H1 (cell line): ENCODE measurements around the gene KCNE4. TPM values are rescaled to one million over a fixed set of nuclear protein-coding genes. Genes with fewer than 3 reads are reported as not detected.

Experiments
- CTCF ChIA-PET: fragments of 300-600 bp; sonication (Branson Sonifier 250); formaldehyde crosslinking; loops from one replicate; lab custom pipeline; 2021; ENCODE audit not compliant: partially characterized antibody; lab: Charles Lee
- POLR2A ChIA-PET: fragments of 300-600 bp; sonication (Branson Sonifier 250); formaldehyde crosslinking; loops from one replicate; lab custom pipeline; 2021; ENCODE audit warnings: inconsistent platforms; ENCODE audit not compliant: partially characterized antibody; lab: Charles Lee
- DNase-seq, 2 experiments: peaks; one replicate each; pipeline versions ENCODE4 v3.0.0 to v3.0.0-alpha.2; 2010 to 2022; ENCODE audit warnings: low spot score in 2 of 2, low read depth in 1 of 2, mixed read lengths in 1 of 2
- FAIRE-seq: peaks from 2 replicates; lab custom pipeline; 2011; peaks lifted over from hg19 to GRCh38; lab: Jason Lieb, UNC
- H2AFZ ChIP-seq: 2 replicates; pipeline ENCODE4 v1.8.1; 2012; ENCODE audit warnings: low read length, inconsistent platforms
- H2AK5ac ChIP-seq: 2 replicates; pipeline ENCODE4 v1.6.1; 2013; ENCODE audit warnings: low read depth, low read length
- H2BK120ac ChIP-seq: replicated peaks from 2 replicates; pipeline ENCODE3; 2013; ENCODE audit warnings: low read depth, low read length, inconsistent platforms
- H2BK12ac ChIP-seq: 2 replicates; pipeline ENCODE4 v1.6.1; 2013; ENCODE audit warnings: low read depth, low read length
- H2BK15ac ChIP-seq: 2 replicates; pipeline ENCODE4 v1.6.1; 2013; ENCODE audit warnings: low read length
- H2BK20ac ChIP-seq: 2 replicates; pipeline ENCODE4 v1.6.1; 2013; ENCODE audit warnings: low read length
- H2BK5ac ChIP-seq: 2 replicates; pipeline ENCODE4 v1.6.1; 2013; ENCODE audit warnings: low read depth, low read length
- H3K14ac ChIP-seq: 2 replicates; pipeline ENCODE4 v1.6.1; 2013; ENCODE audit warnings: inconsistent platforms; ENCODE audit not compliant: insufficient read length
- H3K18ac ChIP-seq: 2 replicates; pipeline ENCODE4 v1.6.1; 2013; ENCODE audit warnings: low read length; ENCODE audit errors: extremely low read depth
- H3K23ac ChIP-seq: 2 replicates; pipeline ENCODE4 v1.6.1; 2013; ENCODE audit warnings: inconsistent platforms; ENCODE audit not compliant: insufficient read length
- H3K23me2 ChIP-seq: 2 replicates; pipeline ENCODE4 v1.6.1; 2013; ENCODE audit warnings: low read depth, low read length
- H3K27ac ChIP-seq: 2 replicates; pipeline ENCODE4 v1.6.1; 2011; ENCODE audit warnings: low read depth, low read length, inconsistent platforms
- H3K27me3 ChIP-seq, 4 experiments: replicated peaks in 1 of 4; 1 replicate in 1 of 4; 2 replicates in 3 of 4; pipeline versions ENCODE4 v1.6.1 to v1.8.1; 2011 to 2013; ENCODE audit warnings: low read length in 3 of 4, mild to moderate bottlenecking in 3 of 4, inconsistent platforms in 2 of 4, mixed read lengths in 2 of 4, moderate library complexity in 1 of 4; ENCODE audit not compliant: control insufficient read depth in 3 of 4, insufficient read depth in 3 of 4; ENCODE audit errors: extremely low read depth in 1 of 4
- H3K36me3 ChIP-seq, 4 experiments: 2 replicates each; pipeline versions ENCODE4 v1.6.1 to v1.8.1; 2011 to 2013; ENCODE audit warnings: mild to moderate bottlenecking in 4 of 4, low read length in 3 of 4, moderate library complexity in 2 of 4, control low read depth in 1 of 4, inconsistent platforms in 1 of 4; ENCODE audit not compliant: insufficient read depth in 4 of 4, control insufficient read depth in 2 of 4
- H3K4ac ChIP-seq: replicated peaks from 2 replicates; pipeline ENCODE3; 2013; ENCODE audit warnings: low read length, low read depth, mixed read lengths, inconsistent platforms; ENCODE audit not compliant: insufficient read length
- H3K4me1 ChIP-seq, 4 experiments: replicated peaks in 1 of 4; 1 replicate in 1 of 4; 2 replicates in 3 of 4; pipeline versions ENCODE4 v1.6.1 to v1.8.1; 2011 to 2013; ENCODE audit warnings: low read length in 3 of 4, inconsistent platforms in 2 of 4, mixed read lengths in 1 of 4; ENCODE audit not compliant: insufficient read depth in 4 of 4, control insufficient read depth in 3 of 4
- H3K4me2 ChIP-seq, 2 experiments: 2 replicates each; pipeline versions ENCODE4 v1.6.1 to v1.8.1; 2011 to 2013; ENCODE audit warnings: low read depth in 2 of 2, low read length in 2 of 2, control low read depth in 1 of 2, inconsistent platforms in 1 of 2, mild to moderate bottlenecking in 1 of 2; ENCODE audit not compliant: insufficient read depth in 1 of 2
- H3K4me3 ChIP-seq, 4 experiments: fragments of 200-600, 300-600 bp in 1 of 4; sonication (generic), shearing (Covaris generic), sonication (Bioruptor Twin) in 1 of 4; 2 replicates each; pipeline versions ENCODE4 v1.5.1 to v1.8.1; 2011 to 2016; ENCODE audit warnings: low read length in 4 of 4, low read depth in 3 of 4, control low read depth in 2 of 4, inconsistent platforms in 2 of 4, mild to moderate bottlenecking in 2 of 4, mixed read lengths in 1 of 4, moderate library complexity in 1 of 4; ENCODE audit not compliant: insufficient read depth in 2 of 4; ENCODE audit errors: extremely low read depth in 1 of 4
- H3K56ac ChIP-seq: replicated peaks from 2 replicates; pipeline ENCODE3; 2013; ENCODE audit warnings: low read depth, mild to moderate bottlenecking, mixed read lengths, low read length, inconsistent platforms; ENCODE audit not compliant: insufficient read length
- H3K79me1 ChIP-seq: 2 replicates; pipeline ENCODE4 v1.6.1; 2013; ENCODE audit warnings: low read depth, low read length, control low read depth
- H3K79me2 ChIP-seq, 2 experiments: 2 replicates each; pipeline versions ENCODE4 v1.6.1 to v1.8.1; 2012 to 2013; ENCODE audit warnings: low read length in 2 of 2, mild to moderate bottlenecking in 2 of 2, inconsistent platforms in 1 of 2; ENCODE audit not compliant: insufficient read depth in 2 of 2, control insufficient read depth in 1 of 2
- H3K9ac ChIP-seq, 4 experiments: replicated peaks in 1 of 4; 1 replicate in 1 of 4; 2 replicates in 3 of 4; pipeline versions ENCODE4 v1.6.1 to v1.8.1; 2011 to 2013; ENCODE audit warnings: low read depth in 3 of 4, low read length in 3 of 4, control low read depth in 2 of 4, mild to moderate bottlenecking in 2 of 4, moderate library complexity in 2 of 4, inconsistent platforms in 1 of 4; ENCODE audit errors: extremely low read depth in 1 of 4
- H3K9me3 ChIP-seq, 2 experiments: 2 replicates each; pipeline versions ENCODE4 v1.6.1 to v1.8.1; 2012 to 2013; ENCODE audit warnings: mild to moderate bottlenecking in 2 of 2, moderate library complexity in 2 of 2, control low read depth in 1 of 2, inconsistent platforms in 1 of 2, low read depth in 1 of 2, low read length in 1 of 2, mixed read lengths in 1 of 2; ENCODE audit not compliant: insufficient read depth in 2 of 2
- H4K20me1 ChIP-seq, 2 experiments: replicated peaks in 1 of 2; 2 replicates each; pipeline versions ENCODE3 to v1.8.1; 2011 to 2013; ENCODE audit warnings: inconsistent platforms in 2 of 2, low read length in 2 of 2, mild to moderate bottlenecking in 1 of 2; ENCODE audit not compliant: insufficient read depth in 2 of 2, control insufficient read depth in 1 of 2
- H4K5ac ChIP-seq: 2 replicates; pipeline ENCODE4 v1.6.1; 2013; ENCODE audit warnings: low read length, low read depth, mixed read lengths, inconsistent platforms; ENCODE audit not compliant: insufficient read length
- H4K8ac ChIP-seq: 2 replicates; pipeline ENCODE4 v1.8.0; 2013; ENCODE audit warnings: mild to moderate bottlenecking, moderate library complexity, low read length, inconsistent platforms; ENCODE audit not compliant: insufficient read depth; ENCODE audit errors: extremely low read depth
- H4K91ac ChIP-seq: replicated peaks from 2 replicates; pipeline ENCODE3; 2013; ENCODE audit warnings: low read length, mixed read lengths, inconsistent platforms; ENCODE audit not compliant: insufficient read length
- GTF2F1 ChIP-seq: IDR thresholded peaks from 2 replicates; pipeline ENCODE4 v1.6.1; 2012; ENCODE audit warnings: low read depth, low read length, improper control_type of control experiment, borderline replicate concordance
- WGBS, 2 experiments: shearing (Covaris generic) in 1 of 2; methylation state at CpG; one replicate each; pipeline versions ENCODE4 v1.1.6 to v1.1.7; 2013 to 2015; ENCODE audit warnings: low lambda C conversion rate in 2 of 2, mixed read lengths in 2 of 2, inconsistent platforms in 1 of 2, low coverage in 1 of 2, missing lambda C conversion rate in 1 of 2; ENCODE audit not compliant: insufficient replicate concordance in 2 of 2, insufficient coverage in 1 of 2, insufficient read length in 1 of 2; ENCODE audit errors: extremely low coverage in 1 of 2, missing lambda C conversion rate in 1 of 2; 5-methylcytosine and 5-hydroxymethylcytosine counted together
- polyA plus RNA-seq, 7 experiments: library from polyadenylated mRNA; depleted of rRNA in 3 of 7; stranded (reverse) in 5 of 7; unstranded in 2 of 7; fragments of >200 nt in 5 of 7; fragments of 200-250 nt in 2 of 7; gene quantifications; 1 replicate in 5 of 7; 2 replicates in 1 of 7; 4 replicates in 1 of 7; pipeline versions ENCODE4 v1.2.1 to v1.2.3, GENCODE V29; 2011 to 2013; ENCODE audit warnings: missing spikeins in 2 of 7, mixed read lengths in 2 of 7
- total RNA-seq: library from RNA; stranded (reverse); fragmentation: NEBNext Ultra II Directional; extraction: Animal tissue kit (Norgen Biotek cat#: 25700); gene quantifications from 2 replicates; pipeline ENCODE4 v1.2.1, GENCODE V29; 2021
- TF ChIP-seq, protein P1 (sequence below): IDR thresholded peaks from 2 replicates; pipeline ENCODE4 v1.6.1; 2012; ENCODE audit warnings: low read length, inconsistent platforms
- TF ChIP-seq, protein P2 (sequence below): IDR thresholded peaks from 2 replicates; pipeline ENCODE4 v1.6.1; 2011; ENCODE audit warnings: low read depth, mild to moderate bottlenecking, low read length; ENCODE audit not compliant: insufficient read depth

The KCNE4 gene
- total and polyA plus RNA-seq, 2 of the 8 experiments (the other 6 are each of a cell fraction or from before 2014, with no cell fraction given) = 0.08 to 0.09 TPM

DNA sequence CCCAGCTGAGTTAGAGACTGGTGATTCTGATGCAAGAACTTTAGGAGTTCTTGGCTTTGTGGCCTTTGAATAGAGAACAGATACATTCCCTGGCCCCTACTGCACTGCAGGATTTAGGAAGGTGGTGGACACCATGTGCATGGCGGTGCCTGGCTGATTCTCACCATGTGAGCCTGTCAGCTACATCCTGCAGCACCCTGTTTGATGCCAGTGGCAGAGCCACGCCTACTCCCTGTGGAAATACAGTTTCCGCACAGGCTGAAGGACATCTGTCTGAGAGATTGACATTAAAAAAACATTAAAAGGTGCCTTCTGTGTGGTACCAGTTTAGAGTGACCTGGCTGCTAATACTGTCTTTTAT is 50.0 kb downstream of the KCNE4 start:
- Histone ChIP-seq H3K56ac (no peak overlapping the region), H2AK5ac (no peak overlapping the region), H3K27me3 (no peaks in the 10 kb centered on the region), H2BK5ac (no peak overlapping the region), H3K4me3 (no peak overlapping the region), H3K14ac (no peak overlapping the region), H2BK120ac (no peak overlapping the region), H3K23me2 (no peaks in the 10 kb centered on the region; the same call in 1 of the 2 replicates), H3K4me1 (peaks cover 2 to 6% (median 2%) of the 10 kb centered on the region in 4 experiments; a peak in 4 of 7 replicates), H2BK12ac (0 out of 2 replicates have a peak overlapping the region, but pooled peaks have one; percentile 62), H3K36me3 (no peaks in the 10 kb centered on the region), H3K18ac (no peak overlapping the region), H3K79me1 (no peaks in the 10 kb centered on the region), H4K20me1 (no peaks in the 10 kb centered on the region), H4K8ac (no peak overlapping the region), H3K79me2 (no peaks in the 10 kb centered on the region), H2BK20ac (no peak overlapping the region), H4K5ac (no peak overlapping the region), H4K91ac (peak overlapping the region; percentile 2), H3K9ac (no peak overlapping the region), H3K23ac (no peak overlapping the region), H2BK15ac (no peak overlapping the region), H3K27ac (no peak overlapping the region), H3K4ac (no peak overlapping the region), H3K9me3 (no peaks in the 10 kb centered on the region), H2AFZ (peak overlapping the region; percentile 93), H3K4me2 (no peak overlapping the region)
- DNase-seq = no peak
- CTCF ChIA-PET = interaction anchor here (0.6 to 4.5 kb wide), 21 partner anchors 9 to 136 kb away, joined by 3 to 40 read pairs (median 4); no protein-coding TSS in a partner anchor
- TF ChIP-seq GTF2F1 = no peak
- TF ChIP-seq, protein P1, sequence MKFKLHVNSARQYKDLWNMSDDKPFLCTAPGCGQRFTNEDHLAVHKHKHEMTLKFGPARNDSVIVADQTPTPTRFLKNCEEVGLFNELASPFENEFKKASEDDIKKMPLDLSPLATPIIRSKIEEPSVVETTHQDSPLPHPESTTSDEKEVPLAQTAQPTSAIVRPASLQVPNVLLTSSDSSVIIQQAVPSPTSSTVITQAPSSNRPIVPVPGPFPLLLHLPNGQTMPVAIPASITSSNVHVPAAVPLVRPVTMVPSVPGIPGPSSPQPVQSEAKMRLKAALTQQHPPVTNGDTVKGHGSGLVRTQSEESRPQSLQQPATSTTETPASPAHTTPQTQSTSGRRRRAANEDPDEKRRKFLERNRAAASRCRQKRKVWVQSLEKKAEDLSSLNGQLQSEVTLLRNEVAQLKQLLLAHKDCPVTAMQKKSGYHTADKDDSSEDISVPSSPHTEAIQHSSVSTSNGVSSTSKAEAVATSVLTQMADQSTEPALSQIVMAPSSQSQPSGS = 0 out of 2 replicates have a peak, but pooled peaks have one; percentile 6
- TF ChIP-seq, protein P2, sequence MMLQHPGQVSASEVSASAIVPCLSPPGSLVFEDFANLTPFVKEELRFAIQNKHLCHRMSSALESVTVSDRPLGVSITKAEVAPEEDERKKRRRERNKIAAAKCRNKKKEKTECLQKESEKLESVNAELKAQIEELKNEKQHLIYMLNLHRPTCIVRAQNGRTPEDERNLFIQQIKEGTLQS = no peak
- FAIRE-seq = no peak
- 88% methylated on average over 3 of the region's 3 CpGs; no CpG with 5 or more reads in 1 of the 2 experiments for WGBS, 2 experiments
- POLR2A ChIA-PET = interaction anchor here (1.1 kb wide), 1 partner anchor 119 kb away, joined by 4 read pairs; no protein-coding TSS in a partner anchor
